ENCODE results near the gene TBKBP1. TPM values are rescaled to one million over a fixed set of nuclear protein-coding genes. Genes with fewer than 3 reads are reported as not detected.

Gene TBKBP1
- total RNA-seq, 2 donors from 2014 or later, result 8.0 to 13.2 TPM

GRCh38 chr17:47741793-47742145 is 47.8 kb downstream of the TBKBP1 start:
- no peak for ATAC-seq

DNA sequence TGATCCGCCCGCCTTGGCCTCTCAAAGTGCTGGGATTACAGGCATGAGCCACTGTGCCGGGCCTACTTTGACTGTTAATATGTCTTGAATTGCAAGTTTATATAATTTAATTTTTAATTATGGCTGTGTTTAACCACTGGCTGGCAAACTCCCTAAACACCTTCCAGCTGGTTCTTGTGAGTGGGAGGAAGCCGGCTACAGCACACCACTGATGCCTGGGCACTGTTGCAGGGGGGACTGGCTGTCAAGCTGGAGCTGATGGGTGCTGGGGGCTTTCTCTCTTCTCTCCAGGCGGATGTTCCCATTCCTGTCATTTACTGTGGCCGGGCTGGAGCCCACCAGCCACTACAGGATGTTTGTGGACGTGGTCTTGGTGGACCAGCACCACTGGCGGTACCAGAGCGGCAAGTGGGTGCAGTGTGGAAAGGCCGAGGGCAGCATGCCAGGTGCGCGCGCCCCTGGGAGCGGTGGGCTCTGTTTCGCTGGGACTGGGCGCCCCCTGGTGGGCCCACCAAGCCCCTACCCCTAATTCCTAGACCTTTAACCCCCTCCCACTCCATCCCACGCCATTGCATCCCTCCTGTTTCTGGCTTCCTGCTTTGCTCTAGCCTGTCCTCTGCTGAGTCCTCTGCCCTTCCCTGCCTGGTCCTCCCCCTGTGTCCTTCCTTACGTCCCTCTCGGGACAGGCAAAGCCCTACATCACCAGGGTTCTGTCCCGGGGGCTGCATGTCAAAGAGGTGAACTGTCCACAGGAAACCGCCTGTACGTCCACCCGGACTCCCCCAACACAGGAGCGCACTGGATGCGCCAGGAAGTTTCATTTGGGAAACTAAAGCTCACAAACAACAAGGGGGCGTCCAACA is 48.6 kb downstream of the TBKBP1 start:
- Histone ChIP-seq H3K4me1 (no peaks in the 10 kb centered on the region), H3K9me3 (no peaks in the 10 kb centered on the region), H3K4me3 (no peak overlapping the region), H3K27me3 (peaks cover 0 to 18% of the 10 kb centered on the region in 2 donors), H3K36me3 (replicated peaks in 1 of 2; ENCODE audit: insufficient read depth in 1 of 2, low read depth in 2 of 2) (no peaks in the 10 kb centered on the region), H3K27ac (no peak overlapping the region)
- WGBS, 2 donors, result 25 to 38% methylated on average over 20 to 26 of the region's 26 CpGs
- no peak for ATAC-seq
- intact Hi-C loops (cut with DNase I), result no loop called here
- DNase-seq, result no peak
- TF ChIP-seq POLR2A (IDR thresholded peaks at IDR 0.05) (no peak), CTCF (IDR thresholded peaks at IDR 0.05) (peak in 1 of 7 experiments; percentile 10)

More at GRCh38 chr17:47741793-47742145, 47.8 kb downstream of the TBKBP1 start:
- 67 to 75% methylated on average over 9 of the region's 9 CpGs for WGBS, 2 donors
- intact Hi-C loops (cut with DNase I), result no loop called here
- Histone ChIP-seq H3K27me3 (peaks cover 0 to 18% of the 10 kb centered on the region in 2 donors), H3K4me1 (no peaks in the 10 kb centered on the region), H3K4me3 (no peak overlapping the region), H3K36me3 (replicated peaks in 1 of 2; ENCODE audit: insufficient read depth in 1 of 2, low read depth in 2 of 2) (no peaks in the 10 kb centered on the region), H3K9me3 (no peaks in the 10 kb centered on the region), H3K27ac (no peak overlapping the region)
- no peak for DNase-seq
- no peak for TF ChIP-seq CTCF (IDR thresholded peaks at IDR 0.05)
- TF ChIP-seq POLR2A (IDR thresholded peaks at IDR 0.05), result no peak

- Histone ChIP-seq H3K36me3 (replicated peaks in 1 of 2; ENCODE audit: insufficient read depth in 1 of 2, low read depth in 2 of 2) (no peaks in the 10 kb centered on the region), H3K4me1 (no peaks in the 10 kb centered on the region), H3K27ac (no peak overlapping the region), H3K27me3 (peaks cover 0 to 18% of the 10 kb centered on the region in 2 donors), H3K9me3 (no peaks in the 10 kb centered on the region), H3K4me3 (no peak overlapping the region)
- intact Hi-C loops (cut with DNase I), result no loop called here
- DNase-seq (no peak), ATAC-seq (no peak)
- 51 to 53% methylated on average over 22 of the region's 22 CpGs for WGBS, 2 donors
- TF ChIP-seq POLR2A (IDR thresholded peaks at IDR 0.05), result no peak
Measured at GRCh38 chr17:47744168-47745036, 50.4 kb downstream of the TBKBP1 start.

GRCh38 chr17:47745037-47745380 is 51.0 kb downstream of the TBKBP1 start:
- intact Hi-C loops (cut with DNase I), result no loop called here
- ATAC-seq, result no peak
- H3K27me3 ChIP-seq, result peaks cover 0 to 18% of the 10 kb centered on the region in 2 donors
- TF ChIP-seq POLR2A (IDR thresholded peaks at IDR 0.05) (no peak), CTCF (IDR thresholded peaks at IDR 0.05) (no peak)
- WGBS, 2 donors, result 59 to 75% methylated on average over 5 to 10 of the region's 10 CpGs
- no peak overlapping the region for H3K27ac ChIP-seq
- no peaks in the 10 kb centered on the region for H3K36me3 ChIP-seq (replicated peaks in 1 of 2; ENCODE audit: insufficient read depth in 1 of 2, low read depth in 2 of 2)
- no peaks in the 10 kb centered on the region for H3K4me1 ChIP-seq
- H3K4me3 ChIP-seq, result no peak overlapping the region
- no peak for DNase-seq
- H3K9me3 ChIP-seq, result no peaks in the 10 kb centered on the region

- 58 to 77% methylated on average over 3 of the region's 3 CpGs for WGBS, 2 donors
- Histone ChIP-seq H3K4me3 (no peak overlapping the region), H3K27ac (no peak overlapping the region), H3K27me3 (peaks cover 0 to under 1% of the 10 kb centered on the region in 2 donors), H3K9me3 (no peaks in the 10 kb centered on the region), H3K4me1 (no peaks in the 10 kb centered on the region), H3K36me3 (replicated peaks in 1 of 2; ENCODE audit: insufficient read depth in 1 of 2, low read depth in 2 of 2) (no peaks in the 10 kb centered on the region)
- intact Hi-C loops (cut with DNase I), result no loop called here
- no peak for TF ChIP-seq POLR2A (IDR thresholded peaks at IDR 0.05)
- TF ChIP-seq CTCF (IDR thresholded peaks at IDR 0.05), result no peak
- DNase-seq (no peak), ATAC-seq (no peak)
Measured at GRCh38 chr17:47751471-47751870, 57.5 kb downstream of the TBKBP1 start.

Data from body of pancreas (tissue), 4 donors.